ENCODE measurements around the gene ZNF366. TPM values are rescaled to one million over a fixed set of nuclear protein-coding genes. Genes with fewer than 3 reads are reported as not detected.

The ZNF366 gene
- total RNA-seq, 1 donor from 2014 or later: 8.1 TPM

DNA sequence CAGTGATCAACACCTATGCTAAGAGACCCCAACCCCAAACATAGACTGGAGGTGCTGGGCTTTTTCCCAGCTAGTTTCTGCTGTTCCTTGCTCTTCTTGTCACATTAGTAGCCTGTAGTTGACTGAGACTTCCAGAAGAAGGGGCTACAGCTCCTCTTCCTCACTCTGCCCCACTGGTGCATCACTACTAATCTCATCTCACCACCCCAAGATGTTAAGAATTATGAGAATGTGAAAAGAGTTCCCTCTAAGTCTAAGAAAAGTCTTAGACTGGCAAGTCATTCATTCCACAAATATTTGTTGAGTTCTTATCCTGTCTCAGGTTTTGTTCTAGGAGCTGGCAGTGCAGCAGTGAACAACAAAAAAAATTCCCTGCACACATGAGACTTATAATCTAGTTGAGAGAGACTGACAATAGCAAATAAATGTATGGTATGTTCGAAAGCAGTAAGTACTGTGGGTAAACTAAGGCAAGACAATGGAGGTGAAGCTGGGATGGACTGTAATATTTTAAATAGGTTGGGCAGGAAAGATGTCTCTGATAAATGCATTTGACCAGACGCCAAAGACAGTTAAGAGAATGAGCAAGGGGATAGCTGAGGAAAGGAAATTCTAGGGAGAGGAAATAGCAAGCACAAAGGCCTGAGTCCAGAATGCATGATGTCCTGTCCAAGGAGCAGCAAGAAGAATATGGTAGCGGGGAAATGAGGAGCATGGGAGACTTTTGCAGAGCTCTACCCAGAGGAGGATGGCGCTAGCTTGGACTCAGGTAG, 94.7 kb downstream of the ZNF366 start:
- Histone ChIP-seq H3K36me3 (no peaks in the 10 kb centered on the region), H3K4me1 (no peaks in the 10 kb centered on the region), H3K27ac (replicated peaks) (no peak overlapping the region), H3K27me3 (ENCODE audit: low read depth) (no peaks in the 10 kb centered on the region), H3K9me3 (replicated peaks) (no peaks in the 10 kb centered on the region), H3K4me3 (no peak overlapping the region)
- DNase-seq: no peak
- intact Hi-C loops (cut with micrococcal nuclease): no loop called here
- TF ChIP-seq, protein P1, sequence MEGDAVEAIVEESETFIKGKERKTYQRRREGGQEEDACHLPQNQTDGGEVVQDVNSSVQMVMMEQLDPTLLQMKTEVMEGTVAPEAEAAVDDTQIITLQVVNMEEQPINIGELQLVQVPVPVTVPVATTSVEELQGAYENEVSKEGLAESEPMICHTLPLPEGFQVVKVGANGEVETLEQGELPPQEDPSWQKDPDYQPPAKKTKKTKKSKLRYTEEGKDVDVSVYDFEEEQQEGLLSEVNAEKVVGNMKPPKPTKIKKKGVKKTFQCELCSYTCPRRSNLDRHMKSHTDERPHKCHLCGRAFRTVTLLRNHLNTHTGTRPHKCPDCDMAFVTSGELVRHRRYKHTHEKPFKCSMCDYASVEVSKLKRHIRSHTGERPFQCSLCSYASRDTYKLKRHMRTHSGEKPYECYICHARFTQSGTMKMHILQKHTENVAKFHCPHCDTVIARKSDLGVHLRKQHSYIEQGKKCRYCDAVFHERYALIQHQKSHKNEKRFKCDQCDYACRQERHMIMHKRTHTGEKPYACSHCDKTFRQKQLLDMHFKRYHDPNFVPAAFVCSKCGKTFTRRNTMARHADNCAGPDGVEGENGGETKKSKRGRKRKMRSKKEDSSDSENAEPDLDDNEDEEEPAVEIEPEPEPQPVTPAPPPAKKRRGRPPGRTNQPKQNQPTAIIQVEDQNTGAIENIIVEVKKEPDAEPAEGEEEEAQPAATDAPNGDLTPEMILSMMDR (IDR thresholded peaks at IDR 0.05; ENCODE audit: borderline replicate concordance): no peak

DNA sequence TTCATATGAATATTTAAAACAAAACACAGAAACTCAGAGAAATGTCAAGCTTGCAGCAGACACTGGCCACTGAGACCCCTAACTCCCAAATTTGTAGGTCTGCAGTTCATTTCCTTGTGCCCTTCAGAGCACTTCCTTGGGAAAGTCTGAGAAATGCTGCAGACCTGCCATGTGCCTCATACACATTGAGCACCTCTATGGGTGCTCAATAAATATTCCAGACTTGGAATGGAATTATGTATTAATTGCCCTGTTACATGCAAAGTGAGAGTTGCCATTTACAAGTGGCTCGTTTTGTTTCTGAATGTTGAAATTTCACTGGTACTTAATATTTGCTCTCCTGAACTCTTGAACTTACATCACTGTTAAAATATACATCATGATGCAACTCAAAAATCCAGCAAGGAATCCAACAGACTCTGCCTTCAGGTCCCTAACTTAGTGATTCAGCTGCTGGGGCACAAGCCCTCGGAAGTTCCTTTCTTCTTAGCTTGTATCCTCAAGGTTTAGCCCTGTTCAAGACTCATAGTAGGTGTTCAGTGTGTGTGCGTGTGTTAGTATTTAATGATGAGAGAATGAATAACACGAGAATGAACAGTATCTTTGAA, 96.4 kb downstream of the ZNF366 start:
- no peak overlapping the region for H3K4me3 ChIP-seq
- H3K27me3 ChIP-seq (ENCODE audit: low read depth): no peaks in the 10 kb centered on the region
- no peaks in the 10 kb centered on the region for H3K9me3 ChIP-seq (replicated peaks)
- intact Hi-C loops (cut with micrococcal nuclease): no loop called here
- no peak for DNase-seq
- H3K27ac ChIP-seq (replicated peaks): no peak overlapping the region
- H3K36me3 ChIP-seq: no peaks in the 10 kb centered on the region
- peaks cover 4% of the 10 kb centered on the region for H3K4me1 ChIP-seq
- TF ChIP-seq, protein P1 (IDR thresholded peaks at IDR 0.05; ENCODE audit: borderline replicate concordance): no peak

DNA sequence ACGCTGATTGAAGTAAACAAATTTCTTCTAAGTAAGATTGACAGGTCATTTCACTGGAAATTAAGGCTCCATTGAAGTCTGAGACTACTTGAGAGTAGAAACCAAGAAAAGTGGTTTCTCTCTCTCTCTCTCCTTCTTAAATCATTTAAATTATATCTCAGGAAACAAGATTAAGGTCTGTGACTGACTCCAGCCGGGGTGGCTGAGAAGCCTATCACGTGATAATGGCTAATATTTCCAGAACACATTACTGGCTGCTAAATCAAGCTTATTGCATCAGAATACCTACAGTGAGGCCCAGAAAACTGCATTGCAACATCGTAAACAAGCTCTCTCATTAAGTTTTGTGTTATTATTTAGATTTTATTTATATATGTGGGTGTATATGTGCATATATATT, 98.6 kb downstream of the ZNF366 start:
- H3K4me1 ChIP-seq: peaks cover 4% of the 10 kb centered on the region
- intact Hi-C loops (cut with micrococcal nuclease): no loop called here
- no peak for DNase-seq
- TF ChIP-seq, protein P1 (IDR thresholded peaks at IDR 0.05; ENCODE audit: borderline replicate concordance): no peak
- no peaks in the 10 kb centered on the region for H3K36me3 ChIP-seq
- no peak overlapping the region for H3K4me3 ChIP-seq
- H3K27ac ChIP-seq (replicated peaks): no peak overlapping the region
- H3K27me3 ChIP-seq (ENCODE audit: low read depth): no peaks in the 10 kb centered on the region
- H3K9me3 ChIP-seq (replicated peaks): peaks cover 8% of the 10 kb centered on the region

DNA sequence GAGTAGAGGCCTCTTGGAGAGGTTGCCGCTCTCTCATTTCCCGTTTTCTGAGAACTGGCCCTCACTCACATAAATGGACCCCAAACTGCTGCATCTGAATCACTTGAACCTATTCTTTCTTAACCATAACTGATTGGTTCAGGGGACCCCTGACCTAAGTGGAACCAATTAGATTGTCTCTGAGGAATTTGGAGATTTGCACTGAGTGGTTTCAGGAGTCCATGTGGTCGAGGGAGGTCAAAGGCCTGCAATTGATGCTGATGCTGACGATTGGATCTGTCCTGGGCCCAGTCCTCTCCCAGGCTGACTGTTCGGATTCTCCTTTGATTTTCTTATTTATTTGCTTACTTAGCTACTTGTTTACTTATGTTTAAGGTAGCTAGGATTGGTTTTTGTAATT, 99.1 kb downstream of the ZNF366 start:
- H3K9me3 ChIP-seq (replicated peaks): peaks cover 8% of the 10 kb centered on the region
- TF ChIP-seq, protein P1 (IDR thresholded peaks at IDR 0.05; ENCODE audit: borderline replicate concordance): no peak
- no peak overlapping the region for H3K27ac ChIP-seq (replicated peaks)
- intact Hi-C loops (cut with micrococcal nuclease): no loop called here
- no peaks in the 10 kb centered on the region for H3K36me3 ChIP-seq
- H3K27me3 ChIP-seq (ENCODE audit: low read depth): no peaks in the 10 kb centered on the region
- DNase-seq: no peak
- H3K4me1 ChIP-seq: peaks cover 8% of the 10 kb centered on the region
- H3K4me3 ChIP-seq: no peak overlapping the region

DNA sequence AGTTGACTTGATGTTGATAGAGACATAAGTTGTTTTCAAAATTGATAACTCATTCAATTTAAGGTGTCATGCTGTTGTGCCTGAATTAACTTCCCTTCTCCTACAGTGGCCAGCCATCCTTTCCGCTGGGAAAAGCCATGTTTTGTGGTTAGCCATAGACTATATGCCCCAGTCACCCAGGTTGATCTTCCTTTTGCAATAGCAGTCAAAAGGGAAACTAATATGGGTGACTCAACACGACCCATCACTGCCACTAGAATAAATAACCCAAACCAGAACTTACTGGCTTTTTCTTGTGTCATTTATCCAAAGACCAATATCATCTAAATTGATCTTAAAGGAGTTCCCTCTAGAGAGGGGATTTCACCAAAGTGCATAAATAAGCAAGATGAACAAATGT, 99.7 kb downstream of the ZNF366 start:
- H3K27me3 ChIP-seq (ENCODE audit: low read depth): no peaks in the 10 kb centered on the region
- H3K36me3 ChIP-seq: no peaks in the 10 kb centered on the region
- H3K27ac ChIP-seq (replicated peaks): no peak overlapping the region
- H3K4me1 ChIP-seq: peaks cover 13% of the 10 kb centered on the region
- H3K4me3 ChIP-seq: no peak overlapping the region
- peaks cover 8% of the 10 kb centered on the region for H3K9me3 ChIP-seq (replicated peaks)
- intact Hi-C loops (cut with micrococcal nuclease): no loop called here
- TF ChIP-seq, protein P1 (IDR thresholded peaks at IDR 0.05; ENCODE audit: borderline replicate concordance): no peak
- no peak for DNase-seq

Data from left ventricle myocardium inferior (tissue), 1 donor.